ENCODE data around the gene BTBD19.
"Not testable (repeated sequence)": the region's sequence is repeated elsewhere in the genome, so short reads cannot be mapped to it uniquely, and the experiment has no call there.

Gene BTBD19

DNA sequence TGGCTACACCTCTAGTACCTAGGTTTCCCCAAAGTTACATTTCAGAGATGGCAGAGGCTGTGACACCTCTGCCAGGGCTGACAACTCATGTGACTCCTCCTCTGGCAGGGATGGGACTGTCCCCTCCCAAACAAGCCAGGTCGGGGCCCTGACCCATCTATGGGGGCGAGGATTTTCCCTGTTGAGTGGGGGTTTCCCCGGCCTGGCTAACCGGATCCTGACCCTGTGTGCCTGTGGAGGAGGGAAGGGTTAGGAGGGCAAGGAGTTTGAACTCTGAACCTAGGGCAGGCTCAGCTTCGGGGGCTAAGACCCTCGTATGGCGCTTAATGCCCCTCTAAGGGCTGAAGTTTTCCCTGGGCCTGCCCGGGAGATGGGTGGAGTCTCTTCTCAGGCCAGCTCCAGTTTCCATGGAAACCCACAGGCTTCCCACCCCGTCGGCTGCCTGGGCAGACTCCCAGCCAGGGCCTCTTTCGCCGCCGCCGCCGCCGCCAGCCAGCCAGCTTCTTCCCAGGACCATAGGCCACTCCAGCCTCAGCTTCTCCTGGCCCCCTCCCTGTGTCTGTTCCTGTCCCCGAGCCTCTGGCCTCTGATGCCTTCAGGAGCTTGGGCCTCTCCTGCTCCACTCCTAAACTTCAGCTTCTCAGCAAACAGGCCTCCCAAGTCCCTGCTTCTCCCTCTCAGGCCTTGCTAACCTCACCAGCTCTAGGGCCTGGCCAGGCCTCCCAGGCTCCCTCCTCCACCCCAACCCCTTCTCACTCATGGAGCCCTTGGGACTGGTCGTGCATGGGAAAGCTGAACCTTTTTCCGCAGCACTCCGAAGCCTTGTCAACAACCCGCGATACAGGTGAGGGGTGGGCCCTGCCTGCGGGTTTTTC is at the start of gene BTBD19:
TSS of gene BTBD19 (plus strand) at position 461 of the 875 bp plus-strand sequence. CDS start at position 759, 298 bp downstream.
- peak; percentile 78 for DNase-seq (ENCODE audit: low read depth)
- peak within 1 kb of the TSS; percentile 59 for H3K4me3 ChIP-seq (ENCODE audit: low read length)
- no peak for TF ChIP-seq CTCF (conservative IDR thresholded peaks at IDR 0.05; ENCODE audit: low read depth, low read length)

DNA sequence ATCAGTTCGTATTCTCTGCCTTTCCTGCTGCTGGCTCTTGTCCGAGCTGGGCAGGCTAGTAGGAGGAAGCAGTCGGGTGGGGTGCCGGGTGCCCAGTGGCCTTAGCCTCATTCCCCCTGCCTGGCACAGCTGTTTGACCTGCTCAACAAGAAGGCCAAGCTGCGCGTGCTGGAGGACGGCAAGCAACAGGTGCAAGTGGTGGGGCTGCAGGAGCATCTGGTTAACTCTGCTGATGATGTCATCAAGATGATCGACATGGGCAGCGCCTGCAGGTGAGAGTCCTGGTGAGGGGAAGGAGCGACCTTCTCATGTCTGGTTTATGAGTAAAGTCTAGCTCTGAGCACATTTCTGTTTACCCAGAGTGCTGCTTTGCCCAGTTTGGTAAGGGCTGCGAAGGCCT is 49.2 kb upstream of the BTBD19 start:
- H3K4me3 ChIP-seq (ENCODE audit: low read length): no peak overlapping the region
- TF ChIP-seq CTCF (conservative IDR thresholded peaks at IDR 0.05; ENCODE audit: low read depth, low read length): no peak
- no peak for DNase-seq (ENCODE audit: low read depth)

GRCh38 chr1:44760876-44761275 is 47.4 kb upstream of the BTBD19 start:
- no peak overlapping the region for H3K4me3 ChIP-seq (ENCODE audit: low read length)
- no peak for DNase-seq (ENCODE audit: low read depth)
- no peak for TF ChIP-seq CTCF (conservative IDR thresholded peaks at IDR 0.05; ENCODE audit: low read depth, low read length)

DNA sequence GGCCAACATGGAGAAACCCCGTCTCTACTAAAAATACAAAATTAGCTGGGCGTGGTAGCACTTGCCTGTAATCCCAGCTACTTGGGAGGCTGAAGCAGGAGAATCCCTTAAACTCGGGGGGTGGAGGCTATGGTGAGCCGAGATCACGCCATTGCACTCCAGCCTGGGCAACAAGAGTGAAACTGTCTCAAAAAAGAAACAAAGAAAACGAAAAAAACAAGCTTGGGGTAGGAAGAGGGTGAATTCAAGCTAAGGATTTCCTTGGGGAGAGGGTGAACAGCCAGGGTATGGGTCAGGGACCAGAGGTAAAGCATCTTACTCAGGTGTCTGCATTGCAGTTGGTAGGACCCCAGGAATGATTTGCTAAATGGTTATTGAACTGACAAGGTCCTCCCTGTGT is 41.9 kb upstream of the BTBD19 start:
- not testable (repeated sequence) for DNase-seq (ENCODE audit: low read depth)

GRCh38 chr1:44775078-44775929 is 33.0 kb upstream of the BTBD19 start, which contains the start of gene RPS8:
Gene RPS8 (plus strand): TSS chr1:44775540. CDS start chr1:44775597, 57 bp downstream.
- no peak for TF ChIP-seq CTCF (conservative IDR thresholded peaks at IDR 0.05; ENCODE audit: low read depth, low read length)
- H3K4me3 ChIP-seq (ENCODE audit: low read length): peak within 1 kb of the TSS; percentile 93
- DNase-seq (ENCODE audit: low read depth): peak; percentile 77

More for the DNA sequence above, 41.9 kb upstream of the BTBD19 start:
- not testable (repeated sequence) for H3K4me3 ChIP-seq (ENCODE audit: low read length)

- no peak for DNase-seq (ENCODE audit: low read depth)
- H3K4me3 ChIP-seq (ENCODE audit: low read length): peak overlapping the region; percentile 93
These were observed 32.2 kb upstream of the BTBD19 start for GRCh38 chr1:44775930-44776729.

More at GRCh38 chr1:44775930-44776729, 32.2 kb upstream of the BTBD19 start:
- no peak for TF ChIP-seq CTCF (conservative IDR thresholded peaks at IDR 0.05; ENCODE audit: low read depth, low read length)
